HAP-1 (cell line): ENCODE measurements around the gene ZFYVE19.
"Not testable (repeated sequence)": the region's sequence is repeated elsewhere in the genome, so short reads cannot be mapped to it uniquely, and the experiment has no call there.

Experiments used
- DNase-seq, 2 experiments: peaks; one replicate each; pipeline ENCODE4 v3.0.0-alpha.2; 2016 to 2020; ENCODE audit warnings: low spot score in 2 of 2
- H3K27me3 ChIP-seq: fragments of 250-450 bp; sonication (Bioruptor Pico); 2 replicates; pipeline ENCODE4 v1.5.1; 2020; ENCODE audit warnings: low read depth, mild to moderate bottlenecking, moderate library complexity
- H3K36me3 ChIP-seq: fragments of 250-450 bp; sonication (Bioruptor Pico); replicated peaks from 2 replicates; pipeline ENCODE4 v1.5.1; 2020; ENCODE audit warnings: mild to moderate bottlenecking
- H3K4me1 ChIP-seq: fragments of 250-450 bp; sonication (Bioruptor Pico); 2 replicates; pipeline ENCODE4 v1.5.1; 2020; ENCODE audit warnings: mild to moderate bottlenecking
- H3K4me3 ChIP-seq: fragments of 250-450 bp; sonication (Bioruptor Pico); 2 replicates; pipeline ENCODE4 v1.5.1; 2020; ENCODE audit warnings: mild to moderate bottlenecking, moderate library complexity
- H3K9me3 ChIP-seq: fragments of 250-450 bp; sonication (Bioruptor Pico); 2 replicates; pipeline ENCODE4 v1.5.1; 2020; ENCODE audit warnings: mild to moderate bottlenecking, moderate library complexity
- in situ Hi-C: fragments of 300-500 bp; cut with MboI; formaldehyde crosslinking; loops from 3 replicates; pipeline ENCODE4 v1.14.3; 2020; ENCODE audit warnings: low sequenced_read_pairs, inconsistent platforms, mixed read lengths

Gene ZFYVE19

DNA sequence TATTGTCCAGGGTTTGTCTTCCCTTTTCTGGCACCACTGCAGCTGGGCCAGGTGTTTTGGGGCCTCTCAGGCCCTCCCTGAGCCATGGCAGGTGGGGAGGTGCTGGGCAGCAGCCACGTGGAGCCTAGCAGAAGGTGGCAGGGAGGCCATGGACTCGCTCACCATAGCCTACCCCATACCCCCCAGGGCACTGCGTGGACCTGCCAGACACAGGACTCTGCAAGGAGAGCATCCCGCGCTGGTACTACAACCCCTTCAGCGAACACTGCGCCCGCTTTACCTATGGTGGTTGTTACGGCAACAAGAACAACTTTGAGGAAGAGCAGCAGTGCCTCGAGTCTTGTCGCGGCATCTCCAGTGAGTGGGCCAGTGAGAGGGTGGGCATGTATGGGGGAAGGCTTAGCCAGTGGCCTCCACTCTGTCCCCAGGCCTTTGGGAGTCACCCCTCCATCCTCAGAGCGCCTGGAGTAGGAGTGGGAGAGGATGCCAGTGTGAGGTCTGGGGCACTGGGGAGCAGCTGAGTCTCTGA is 48.9 kb downstream of the ZFYVE19 start:
- no peak for DNase-seq
- Histone ChIP-seq H3K9me3 (no peaks in the 10 kb centered on the region), H3K4me3 (no peak overlapping the region), H3K36me3 (peaks cover 14% of the 10 kb centered on the region), H3K4me1 (no peaks in the 10 kb centered on the region), H3K27me3 (no peaks in the 10 kb centered on the region)
- in situ Hi-C loops, result no loop called here

DNA sequence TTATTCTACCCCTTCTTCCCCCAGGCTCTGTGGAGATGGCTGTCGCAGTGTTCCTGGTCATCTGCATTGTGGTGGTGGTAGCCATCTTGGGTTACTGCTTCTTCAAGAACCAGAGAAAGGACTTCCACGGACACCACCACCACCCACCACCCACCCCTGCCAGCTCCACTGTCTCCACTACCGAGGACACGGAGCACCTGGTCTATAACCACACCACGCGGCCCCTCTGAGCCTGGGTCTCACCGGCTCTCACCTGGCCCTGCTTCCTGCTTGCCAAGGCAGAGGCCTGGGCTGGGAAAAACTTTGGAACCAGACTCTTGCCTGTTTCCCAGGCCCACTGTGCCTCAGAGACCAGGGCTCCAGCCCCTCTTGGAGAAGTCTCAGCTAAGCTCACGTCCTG is 49.9 kb downstream of the ZFYVE19 start:
- Histone ChIP-seq H3K4me1 (no peaks in the 10 kb centered on the region), H3K27me3 (no peaks in the 10 kb centered on the region), H3K9me3 (no peaks in the 10 kb centered on the region), H3K4me3 (no peak overlapping the region), H3K36me3 (peaks cover 14% of the 10 kb centered on the region)
- no peak for DNase-seq
- in situ Hi-C loops, result no loop called here

DNA sequence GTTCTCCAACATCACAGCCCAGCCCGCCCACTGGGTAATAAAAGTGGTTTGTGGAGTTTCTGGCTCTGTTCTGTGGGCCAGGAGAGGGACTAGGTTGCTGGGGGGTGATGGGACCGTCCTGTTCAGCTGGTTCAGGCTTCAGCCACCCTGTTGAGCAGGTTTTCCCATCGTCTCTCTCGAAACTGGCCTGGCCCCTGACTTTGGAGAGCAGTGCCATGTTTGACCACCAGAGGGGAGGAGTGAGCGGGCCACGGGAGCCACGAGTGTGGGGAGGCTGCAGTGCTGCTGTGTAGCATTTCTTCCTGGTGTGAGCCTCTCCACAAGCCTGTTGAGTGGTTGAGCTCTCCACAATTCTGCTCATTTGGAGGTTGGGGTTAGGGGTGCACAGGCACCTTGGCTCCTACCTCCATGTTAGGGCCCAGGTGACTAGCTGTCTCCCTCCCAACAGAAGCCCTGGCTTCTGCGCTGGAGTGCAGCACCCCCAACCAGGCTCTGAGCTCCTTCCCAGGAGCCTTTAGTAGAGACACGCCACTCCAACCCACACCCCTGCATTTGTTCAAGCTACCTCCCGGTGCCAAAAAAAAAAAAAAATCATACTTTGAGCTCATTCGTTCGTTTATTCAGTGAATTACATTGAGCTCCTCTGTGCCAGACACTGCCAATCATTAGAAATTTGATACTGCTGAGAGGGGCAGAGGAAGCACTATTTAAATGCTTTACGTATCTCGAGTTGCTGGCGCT is 50.9 kb downstream of the ZFYVE19 start:
- Histone ChIP-seq H3K27me3 (no peaks in the 10 kb centered on the region), H3K4me3 (no peak overlapping the region), H3K9me3 (no peaks in the 10 kb centered on the region), H3K36me3 (peaks cover 14% of the 10 kb centered on the region), H3K4me1 (no peaks in the 10 kb centered on the region)
- peak; percentile 44 to 89 for DNase-seq
- in situ Hi-C loops, result no loop called here

DNA sequence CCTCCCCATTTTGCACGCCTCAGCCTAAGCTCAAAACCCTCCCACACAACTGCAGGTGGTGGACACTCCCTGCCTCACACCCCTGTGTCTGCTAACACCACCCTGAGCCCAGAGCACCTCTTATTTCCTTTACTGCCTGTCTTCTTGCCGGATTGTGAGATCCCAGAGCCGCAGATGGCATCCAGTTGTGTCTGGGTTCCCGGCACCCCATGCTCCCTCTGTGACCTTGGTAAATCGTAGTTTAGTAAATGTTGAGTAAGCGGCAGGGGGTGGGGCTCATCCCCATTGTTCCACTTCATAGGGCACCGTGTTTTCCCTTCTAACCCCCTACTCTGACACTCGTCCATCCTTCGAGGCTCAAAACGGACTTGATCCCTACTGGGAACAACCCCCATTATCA is 51.8 kb downstream of the ZFYVE19 start:
- H3K27me3 ChIP-seq, result no peaks in the 10 kb centered on the region
- H3K36me3 ChIP-seq, result peaks cover 9% of the 10 kb centered on the region
- H3K9me3 ChIP-seq, result no peaks in the 10 kb centered on the region
- no peak for DNase-seq
- in situ Hi-C loops, result no loop called here
- H3K4me3 ChIP-seq, result no peak overlapping the region
- H3K4me1 ChIP-seq, result no peaks in the 10 kb centered on the region

DNA sequence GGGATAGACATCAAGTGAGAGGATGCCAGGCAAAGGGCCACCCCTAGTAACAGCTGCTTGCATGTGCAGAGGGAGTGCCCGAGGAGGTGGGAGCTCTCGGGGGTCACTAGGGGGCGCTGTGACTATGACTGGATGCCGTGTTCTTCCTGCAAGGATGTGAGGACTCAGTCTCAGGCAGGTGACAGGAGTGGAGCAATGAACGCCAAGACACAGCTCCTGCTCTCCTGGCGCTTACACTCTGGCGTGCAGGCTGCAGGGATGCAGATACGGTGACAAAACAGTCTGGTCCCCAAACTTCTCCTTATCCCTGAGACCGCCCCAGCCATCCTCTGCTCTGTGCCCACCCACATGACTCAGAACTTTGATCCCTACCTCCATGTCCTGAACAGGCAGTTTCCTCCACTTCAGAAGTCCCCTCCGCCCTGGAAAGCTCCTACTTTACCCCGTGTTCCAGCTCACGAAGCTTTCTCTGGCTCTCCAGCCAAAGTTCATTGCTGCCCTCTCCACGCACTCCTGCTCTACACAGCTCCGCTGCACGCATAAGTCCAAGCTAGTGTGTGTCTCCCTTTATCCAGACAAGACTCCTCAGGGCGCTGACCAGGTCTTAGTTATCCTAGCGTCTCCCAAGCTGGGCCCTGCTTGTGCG is 52.4 kb downstream of the ZFYVE19 start:
- peaks cover 9% of the 10 kb centered on the region for H3K36me3 ChIP-seq
- in situ Hi-C loops, result no loop called here
- H3K4me3 ChIP-seq, result no peak overlapping the region
- peak; percentile 54 to 93 for DNase-seq
- H3K27me3 ChIP-seq, result no peaks in the 10 kb centered on the region
- no peaks in the 10 kb centered on the region for H3K4me1 ChIP-seq
- no peaks in the 10 kb centered on the region for H3K9me3 ChIP-seq

DNA sequence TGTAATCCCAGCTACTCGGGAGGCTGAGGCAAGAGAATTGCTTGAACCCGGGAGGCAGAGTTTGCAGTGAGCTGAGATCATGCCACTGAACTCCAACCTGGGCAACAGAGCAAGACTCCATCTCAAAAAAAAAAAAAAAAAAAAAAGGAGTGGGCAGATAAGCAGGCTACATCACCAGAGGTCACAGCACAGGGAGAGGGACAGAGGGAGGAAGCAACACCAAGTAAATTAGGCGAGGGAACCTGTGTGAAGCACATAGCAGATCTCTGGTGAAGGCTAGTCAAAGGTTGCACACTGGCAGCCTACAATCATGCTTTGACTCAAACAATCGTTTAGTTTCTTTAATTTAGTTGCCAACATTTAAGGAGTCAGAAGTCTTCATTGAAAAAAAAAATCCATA is 54.3 kb downstream of the ZFYVE19 start:
- H3K4me1 ChIP-seq, in situ Hi-C loops, H3K36me3 ChIP-seq, H3K27me3 ChIP-seq, H3K9me3 ChIP-seq, DNase-seq, H3K4me3 ChIP-seq: not testable (repeated sequence)

DNA sequence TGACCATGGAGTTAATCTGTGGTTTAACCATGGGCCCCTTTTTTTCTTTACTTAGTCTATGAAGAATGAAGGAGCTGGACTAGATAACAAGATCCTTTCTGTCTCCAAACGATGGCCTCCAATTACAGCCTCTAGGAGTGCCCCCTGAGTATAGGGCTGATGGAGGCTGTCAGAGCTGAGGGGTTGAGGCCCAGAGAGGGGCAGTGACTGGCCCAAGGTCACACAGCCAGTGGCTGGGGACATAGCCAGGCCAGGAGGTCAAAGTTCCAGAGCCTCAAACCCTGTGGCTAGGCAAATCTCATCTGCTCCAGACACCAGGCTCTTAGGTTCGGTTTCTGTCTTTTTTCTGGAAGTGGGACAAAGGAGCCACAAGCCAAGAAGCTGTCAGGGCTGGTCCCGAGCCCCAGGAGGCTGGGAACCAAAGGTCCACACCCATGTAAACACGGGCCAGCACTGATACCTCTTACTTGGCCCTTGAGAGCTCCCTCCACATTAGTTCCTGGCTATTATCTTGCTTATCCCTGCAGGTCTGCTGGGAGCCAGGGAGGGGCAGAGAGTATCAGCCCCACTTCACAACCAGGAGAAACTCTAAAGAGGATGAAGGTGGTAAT is 56.9 kb downstream of the ZFYVE19 start:
- H3K4me3 ChIP-seq, result no peak overlapping the region
- H3K9me3 ChIP-seq, result no peaks in the 10 kb centered on the region
- no peak for DNase-seq
- in situ Hi-C loops, result no loop called here
- H3K36me3 ChIP-seq, result no peaks in the 10 kb centered on the region
- H3K27me3 ChIP-seq, result no peaks in the 10 kb centered on the region
- H3K4me1 ChIP-seq, result no peaks in the 10 kb centered on the region
